ENCODE measurements around the gene KMT2B. TPM values are rescaled to one million over a fixed set of nuclear protein-coding genes. Genes with fewer than 3 reads are reported as not detected.

The KMT2B gene
- total RNA-seq, 1 donor from 2014 or later, result 25.5 TPM

DNA sequence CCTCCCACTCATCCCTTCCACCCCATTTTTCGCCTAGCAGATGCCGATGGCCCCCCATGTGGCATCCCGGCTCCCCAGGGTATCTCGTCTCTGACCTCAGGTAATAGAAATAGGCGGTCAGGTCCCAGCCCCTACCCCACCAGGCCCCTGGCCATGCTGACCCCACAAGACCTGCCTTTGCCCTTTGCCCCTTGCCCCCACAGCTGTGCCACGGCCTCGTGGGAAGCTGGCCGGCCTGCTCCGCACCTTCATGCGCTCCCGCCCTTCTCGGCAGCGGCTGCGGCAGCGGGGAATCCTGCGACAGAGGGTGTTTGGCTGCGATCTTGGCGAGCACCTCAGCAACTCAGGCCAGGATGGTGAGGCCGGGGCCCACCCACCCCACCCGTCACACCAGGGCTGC lies 62.9 kb downstream of the KMT2B start:
- intact Hi-C loops (cut with DNase I), result no loop called here
- no peak overlapping the region for H3K4me3 ChIP-seq
- no peak overlapping the region for H3K27ac ChIP-seq
- no peaks in the 10 kb centered on the region for H3K27me3 ChIP-seq
- H3K4me1 ChIP-seq, result peaks cover 0 to 9% of the 10 kb centered on the region in 2 donors
- no peak for DNase-seq (ENCODE audit: low spot score in 2 of 2)
- H3K36me3 ChIP-seq, result peaks cover 22 to 40% of the 10 kb centered on the region in 2 donors
- no peak for TF ChIP-seq CTCF (IDR thresholded peaks at IDR 0.05)
- H3K9me3 ChIP-seq, result no peaks in the 10 kb centered on the region

DNA sequence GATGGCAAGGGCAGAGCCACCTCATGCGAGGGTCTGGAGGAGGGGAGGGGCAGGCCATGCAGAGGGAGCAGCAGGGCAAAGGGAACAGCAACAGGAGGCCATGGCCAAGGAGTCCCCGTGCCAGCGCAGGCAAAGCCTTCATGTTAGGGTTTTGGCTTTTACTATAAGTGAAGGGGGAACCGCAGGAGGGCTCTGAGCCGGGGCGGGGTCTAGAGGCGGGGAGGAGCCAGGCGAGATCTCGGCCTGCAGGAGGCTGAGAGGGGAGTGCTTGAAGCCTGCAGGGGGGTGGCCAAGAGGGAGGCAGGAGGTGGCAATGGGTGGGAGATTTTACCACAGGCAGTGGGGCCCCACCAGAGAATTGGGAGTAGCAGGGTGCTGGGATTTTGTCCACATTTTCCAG lies 63.8 kb downstream of the KMT2B start:
- TF ChIP-seq CTCF (IDR thresholded peaks at IDR 0.05), result no peak
- H3K36me3 ChIP-seq, result peaks cover 22 to 40% of the 10 kb centered on the region in 2 donors
- H3K27me3 ChIP-seq, result no peaks in the 10 kb centered on the region
- intact Hi-C loops (cut with DNase I), result no loop called here
- no peak overlapping the region for H3K4me3 ChIP-seq
- H3K4me1 ChIP-seq, result no peaks in the 10 kb centered on the region
- no peak overlapping the region for H3K27ac ChIP-seq
- no peaks in the 10 kb centered on the region for H3K9me3 ChIP-seq
- DNase-seq (ENCODE audit: low spot score in 2 of 2), result no peak

DNA sequence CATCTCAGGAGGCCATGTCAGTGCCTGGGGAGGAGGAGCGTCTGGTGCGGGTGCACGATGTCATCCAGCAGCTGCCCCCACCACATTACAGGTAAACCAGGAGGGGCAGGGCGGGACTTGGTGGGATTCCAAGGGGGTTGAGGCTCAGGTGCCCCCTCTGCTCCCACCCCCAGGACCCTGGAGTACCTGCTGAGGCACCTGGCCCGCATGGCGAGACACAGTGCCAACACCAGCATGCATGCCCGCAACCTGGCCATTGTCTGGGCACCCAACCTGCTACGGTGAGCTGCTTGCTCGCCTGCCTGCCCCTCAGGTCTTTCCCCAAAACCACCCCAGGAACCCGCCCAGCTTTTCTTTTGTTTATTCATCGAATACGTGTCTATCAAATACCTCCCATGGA lies 64.8 kb downstream of the KMT2B start:
- Histone ChIP-seq H3K27me3 (no peaks in the 10 kb centered on the region), H3K36me3 (peaks cover 22 to 48% of the 10 kb centered on the region in 2 donors), H3K4me1 (no peaks in the 10 kb centered on the region), H3K4me3 (no peak overlapping the region), H3K27ac (no peak overlapping the region), H3K9me3 (no peaks in the 10 kb centered on the region)
- no peak for TF ChIP-seq CTCF (IDR thresholded peaks at IDR 0.05)
- intact Hi-C loops (cut with DNase I), result no loop called here
- DNase-seq (ENCODE audit: low spot score in 2 of 2), result no peak

GRCh38 chr19:35783469-35784434 lies 65.9 kb downstream of the KMT2B start:
- no peak for TF ChIP-seq CTCF (IDR thresholded peaks at IDR 0.05)
- Histone ChIP-seq H3K27ac (no peak overlapping the region), H3K27me3 (no peaks in the 10 kb centered on the region), H3K36me3 (peaks cover 22 to 48% of the 10 kb centered on the region in 2 donors), H3K9me3 (no peaks in the 10 kb centered on the region), H3K4me1 (no peaks in the 10 kb centered on the region), H3K4me3 (no peak overlapping the region)
- no peak for DNase-seq (ENCODE audit: low spot score in 2 of 2)
- intact Hi-C loops (cut with DNase I), result no loop called here

- no peak overlapping the region for H3K4me3 ChIP-seq
- peaks cover 22 to 46% of the 10 kb centered on the region in 2 donors for H3K36me3 ChIP-seq
- H3K27ac ChIP-seq, result no peak overlapping the region
- no peaks in the 10 kb centered on the region for H3K4me1 ChIP-seq
- TF ChIP-seq CTCF (IDR thresholded peaks at IDR 0.05), result no peak
- no peaks in the 10 kb centered on the region for H3K9me3 ChIP-seq
- no peaks in the 10 kb centered on the region for H3K27me3 ChIP-seq
- no peak for DNase-seq (ENCODE audit: low spot score in 2 of 2)
- intact Hi-C loops (cut with DNase I), result no loop called here
Observed at GRCh38 chr19:35784503-35785338, 66.9 kb downstream of the KMT2B start.

Measured in ascending aorta (tissue), 2 donors.